MM.1S (cell line): ENCODE measurements around the gene ITGB2.

Experiments
- DNase-seq: peaks from one replicate; pipeline ENCODE4 v3.0.0-alpha.2; 2015
- H2AFZ ChIP-seq: fragments of 300-600 bp; sonication (generic); 2 replicates; pipeline ENCODE4 v1.6.0; 2016; ENCODE audit warnings: antibody characterized with exemption, low read length
- H3F3A ChIP-seq: fragments of 300-600 bp; sonication (generic); 2 replicates; pipeline ENCODE4 v1.6.1; 2016; ENCODE audit warnings: mild to moderate bottlenecking, antibody characterized with exemption, low read length, moderate library complexity, mixed read lengths; ENCODE audit not compliant: insufficient read depth
- H3K27ac ChIP-seq: fragments of 300-600 bp; sonication (generic); 2 replicates; pipeline ENCODE4 v1.5.1; 2016; ENCODE audit warnings: mild to moderate bottlenecking, low read length
- H3K27me3 ChIP-seq: fragments of 300-600 bp; sonication (generic); replicated peaks from 2 replicates; pipeline ENCODE4 v1.6.0; 2016; ENCODE audit warnings: low read length; ENCODE audit not compliant: insufficient read depth
- H3K36me3 ChIP-seq: fragments of 300-600 bp; sonication (generic); replicated peaks from 2 replicates; pipeline ENCODE4 v1.6.1; 2016; ENCODE audit warnings: mild to moderate bottlenecking, low read length, mixed read lengths; ENCODE audit not compliant: insufficient read depth
- H3K4me1 ChIP-seq: fragments of 300-600 bp; sonication (generic); 2 replicates; pipeline ENCODE4 v1.6.1; 2016; ENCODE audit warnings: low read length, mixed read lengths
- H3K4me2 ChIP-seq: fragments of 300-600 bp; sonication (generic); 2 replicates; pipeline ENCODE4 v1.6.0; 2016; ENCODE audit warnings: low read depth, low read length
- H3K4me3 ChIP-seq: fragments of 300-600 bp; sonication (generic); 2 replicates; pipeline ENCODE4 v1.5.1; 2016; ENCODE audit warnings: low read length, mixed read lengths
- H3K79me2 ChIP-seq: fragments of 300-600 bp; sonication (generic); 2 replicates; pipeline ENCODE4 v1.6.1; 2016; ENCODE audit warnings: mixed run types, low read length, mixed read lengths
- H3K9ac ChIP-seq: fragments of 300-600 bp; sonication (generic); 2 replicates; pipeline ENCODE4 v1.6.1; 2016; ENCODE audit warnings: low read length, mixed read lengths
- H3K9me2 ChIP-seq: fragments of 300-600 bp; sonication (generic); replicated peaks from 2 replicates; pipeline ENCODE4 v1.6.1; 2016; ENCODE audit warnings: mild to moderate bottlenecking, low read length, mixed read lengths; ENCODE audit not compliant: insufficient read depth
- H3K9me3 ChIP-seq: fragments of 300-600 bp; sonication (generic); replicated peaks from 2 replicates; pipeline ENCODE4 v1.6.1; 2016; ENCODE audit warnings: mild to moderate bottlenecking, low read length, mixed read lengths; ENCODE audit not compliant: insufficient read depth
- H4K20me1 ChIP-seq: fragments of 300-600 bp; sonication (generic); 2 replicates; pipeline ENCODE4 v1.6.1; 2016; ENCODE audit warnings: mild to moderate bottlenecking, low read length, moderate library complexity, mixed read lengths; ENCODE audit not compliant: insufficient read depth
- EZH2 ChIP-seq: fragments of 300-600 bp; sonication (generic); optimal IDR thresholded peaks from 2 replicates; pipeline ENCODE3; 2017; ENCODE audit warnings: low read depth, mild to moderate bottlenecking, antibody characterized with exemption, low read length, mixed read lengths
- EZH2phosphoT487 ChIP-seq: fragments of 300-600 bp; sonication (generic); IDR thresholded peaks from 2 replicates; pipeline ENCODE4 v1.6.1; 2018; ENCODE audit warnings: antibody characterized with exemption, low read length
- TF ChIP-seq, protein P1 (sequence below): fragments of 300-600 bp; sonication (generic); IDR thresholded peaks from 2 replicates; pipeline ENCODE4 v1.5.1; 2016; ENCODE audit warnings: antibody characterized with exemption, low read length, mixed read lengths

The ITGB2 gene

DNA sequence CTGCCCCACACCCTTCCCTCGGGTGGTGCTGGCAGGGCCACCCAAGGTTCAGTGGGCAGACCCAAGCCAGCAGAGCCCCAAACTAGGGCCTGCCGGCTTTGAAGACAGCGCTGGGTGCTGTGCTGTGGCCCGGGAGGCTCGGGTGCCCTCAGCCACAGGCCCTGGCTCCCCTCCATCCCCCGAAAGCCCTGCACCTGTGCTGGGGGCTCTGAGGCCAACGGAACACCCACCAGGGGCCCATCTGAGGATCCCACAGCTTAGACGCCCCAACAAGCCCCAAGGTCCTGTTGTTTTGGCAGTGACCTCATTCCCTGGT, 8.6 kb downstream of the ITGB2 start:
- Histone ChIP-seq H3K4me2 (no peak overlapping the region), H3K9ac (no peak overlapping the region), H3K9me3 (no peaks in the 10 kb centered on the region), H3K4me3 (no peak overlapping the region), H3F3A (no peaks in the 10 kb centered on the region), H4K20me1 (no peaks in the 10 kb centered on the region; the same call in 1 of the 2 replicates), H3K4me1 (no peaks in the 10 kb centered on the region), H3K79me2 (no peaks in the 10 kb centered on the region), H2AFZ (no peak overlapping the region), H3K36me3 (no peaks in the 10 kb centered on the region), H3K27ac (no peak overlapping the region), H3K9me2 (no peaks in the 10 kb centered on the region), H3K27me3 (peaks cover 94% of the 10 kb centered on the region)
- no peak for TF ChIP-seq EZH2phosphoT487
- TF ChIP-seq, protein P1, sequence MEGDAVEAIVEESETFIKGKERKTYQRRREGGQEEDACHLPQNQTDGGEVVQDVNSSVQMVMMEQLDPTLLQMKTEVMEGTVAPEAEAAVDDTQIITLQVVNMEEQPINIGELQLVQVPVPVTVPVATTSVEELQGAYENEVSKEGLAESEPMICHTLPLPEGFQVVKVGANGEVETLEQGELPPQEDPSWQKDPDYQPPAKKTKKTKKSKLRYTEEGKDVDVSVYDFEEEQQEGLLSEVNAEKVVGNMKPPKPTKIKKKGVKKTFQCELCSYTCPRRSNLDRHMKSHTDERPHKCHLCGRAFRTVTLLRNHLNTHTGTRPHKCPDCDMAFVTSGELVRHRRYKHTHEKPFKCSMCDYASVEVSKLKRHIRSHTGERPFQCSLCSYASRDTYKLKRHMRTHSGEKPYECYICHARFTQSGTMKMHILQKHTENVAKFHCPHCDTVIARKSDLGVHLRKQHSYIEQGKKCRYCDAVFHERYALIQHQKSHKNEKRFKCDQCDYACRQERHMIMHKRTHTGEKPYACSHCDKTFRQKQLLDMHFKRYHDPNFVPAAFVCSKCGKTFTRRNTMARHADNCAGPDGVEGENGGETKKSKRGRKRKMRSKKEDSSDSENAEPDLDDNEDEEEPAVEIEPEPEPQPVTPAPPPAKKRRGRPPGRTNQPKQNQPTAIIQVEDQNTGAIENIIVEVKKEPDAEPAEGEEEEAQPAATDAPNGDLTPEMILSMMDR: no peak
- TF ChIP-seq EZH2: no peak
- no peak for DNase-seq

DNA sequence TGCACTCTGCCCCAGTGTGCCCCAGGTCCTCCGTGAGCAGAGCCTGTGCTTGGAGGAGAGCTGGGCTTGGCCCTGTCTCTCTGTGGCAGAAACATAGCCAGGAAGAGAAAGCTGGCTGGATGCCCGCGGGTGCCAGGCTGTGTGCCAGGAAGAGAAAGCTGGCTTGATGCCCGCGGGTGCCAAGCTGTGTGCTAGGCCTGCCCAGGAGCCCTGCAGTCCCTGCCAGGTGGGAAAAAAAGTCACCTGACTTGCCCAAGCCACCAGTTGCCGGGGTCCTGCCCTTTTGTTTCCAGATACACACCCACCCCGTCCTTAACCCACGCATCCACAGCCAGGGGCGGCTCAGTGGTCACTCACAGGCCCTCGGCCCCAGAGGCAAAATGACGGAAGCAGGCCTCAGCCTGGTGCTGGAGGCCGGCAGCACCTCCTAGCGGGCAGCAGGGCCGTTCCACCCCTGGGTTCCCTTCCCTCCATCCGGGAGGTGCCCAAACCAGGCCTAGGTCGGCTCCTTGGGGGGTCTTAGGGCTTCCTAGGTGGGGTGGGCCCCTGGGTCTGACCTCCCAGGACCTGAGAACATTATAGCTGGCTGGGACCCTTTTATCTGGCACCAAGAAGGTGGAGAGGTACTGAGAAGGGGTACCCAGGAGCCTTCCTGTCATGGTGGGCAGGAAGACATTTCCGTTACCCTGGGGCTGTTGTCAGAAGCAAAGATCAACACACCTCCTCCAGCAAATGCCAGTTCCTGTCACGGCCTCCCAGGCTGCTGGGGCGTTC, 9.1 kb downstream of the ITGB2 start:
- Histone ChIP-seq H3K9ac (no peak overlapping the region), H3K27ac (no peak overlapping the region), H3K9me3 (no peaks in the 10 kb centered on the region), H3K4me1 (no peaks in the 10 kb centered on the region), H4K20me1 (no peaks in the 10 kb centered on the region; the same call in 1 of the 2 replicates), H3K79me2 (no peaks in the 10 kb centered on the region), H3K4me3 (no peak overlapping the region), H3K9me2 (no peaks in the 10 kb centered on the region), H3K36me3 (no peaks in the 10 kb centered on the region), H2AFZ (no peak overlapping the region), H3K4me2 (no peak overlapping the region), H3K27me3 (peaks cover 94% of the 10 kb centered on the region), H3F3A (no peaks in the 10 kb centered on the region)
- TF ChIP-seq, protein P1: peak; percentile 57
- TF ChIP-seq EZH2phosphoT487: no peak
- no peak for TF ChIP-seq EZH2
- no peak for DNase-seq

DNA sequence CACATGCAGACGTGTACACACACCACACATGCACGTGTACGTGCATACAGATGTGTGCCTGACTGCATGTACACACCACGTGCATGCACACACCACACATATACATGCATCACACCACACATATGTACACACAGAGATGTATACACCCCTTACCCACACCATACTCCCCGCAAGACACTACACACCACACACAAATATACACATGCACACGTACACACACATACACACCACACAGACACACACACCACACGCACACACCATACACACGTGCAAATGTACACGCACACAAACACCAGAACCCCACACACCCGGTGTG, 9.7 kb downstream of the ITGB2 start:
- H3K4me2 ChIP-seq: no peak overlapping the region
- no peak overlapping the region for H3K4me3 ChIP-seq
- H3K9me2 ChIP-seq: no peaks in the 10 kb centered on the region
- no peaks in the 10 kb centered on the region for H3K9me3 ChIP-seq
- no peak overlapping the region for H3K9ac ChIP-seq
- no peak for TF ChIP-seq EZH2phosphoT487
- TF ChIP-seq EZH2: no peak
- TF ChIP-seq, protein P1: no peak
- no peak overlapping the region for H2AFZ ChIP-seq
- no peaks in the 10 kb centered on the region for H3K4me1 ChIP-seq
- peaks cover 94% of the 10 kb centered on the region for H3K27me3 ChIP-seq
- H3K27ac ChIP-seq: no peak overlapping the region
- H3K36me3 ChIP-seq: no peaks in the 10 kb centered on the region
- H3K79me2 ChIP-seq: no peaks in the 10 kb centered on the region
- no peaks in the 10 kb centered on the region; the same call in 1 of the 2 replicates for H4K20me1 ChIP-seq
- H3F3A ChIP-seq: no peaks in the 10 kb centered on the region
- DNase-seq: no peak
